ENCODE measurements around the gene DNAJC5. TPM values are rescaled to one million over a fixed set of nuclear protein-coding genes. Genes with fewer than 3 reads are reported as not detected.

Gene DNAJC5
- total and polyA plus RNA-seq, 2 donors (not counting 3 experiments of a cell fraction or from before 2014, with no cell fraction given), result 44.7 to 60.3 TPM

GRCh38 chr20:63908008-63908682 lies 13.2 kb downstream of the DNAJC5 start:
- intact Hi-C loops (cut with micrococcal nuclease), result no loop called here
- ChIA-PET POLR2A (no interaction called here), CTCF (interaction anchor here (0.6 to 4.2 kb wide), 2 partner anchors 33 to 66 kb away, joined by 3 to 24 read pairs; no protein-coding TSS in a partner anchor)
- no peaks in the 10 kb centered on the region for H3K9me1 ChIP-seq (replicated peaks; ENCODE audit: control insufficient read depth, extremely low read depth, insufficient read depth, low read length)
- H4K20me1 ChIP-seq (replicated peaks; ENCODE audit: control insufficient read depth, extremely low read depth, insufficient read depth, low read length), result peaks cover 4% of the 10 kb centered on the region
- H2AFZ ChIP-seq (ENCODE audit: low read depth, low read length), result no peak overlapping the region
- no peak overlapping the region for H3K27ac ChIP-seq (ENCODE audit: insufficient read depth, low read depth, low read length)
- H3K9ac ChIP-seq (replicated peaks; ENCODE audit: extremely low read depth, insufficient read depth, low read length), result no peak overlapping the region
- dilution Hi-C loops (cut with MboI; ENCODE audit: extremely low pct_ligation_motif_present, low sequenced_read_pairs), result no loop called here
- H3K4me1 ChIP-seq (ENCODE audit: control insufficient read depth, extremely low read depth, insufficient read depth, low read length), result no peaks in the 10 kb centered on the region
- no TSS peak for BruUV-seq (replicated peaks)
- no peak for FAIRE-seq
- DNase-seq (ENCODE audit: low read depth, low spot score), result no peak
- peaks cover 98% of the 10 kb centered on the region for H3K79me2 ChIP-seq (ENCODE audit: control insufficient read depth, insufficient read depth, low read length)
- H3K27me3 ChIP-seq (ENCODE audit: control insufficient read depth in 2 of 2, insufficient read depth in 2 of 2, low read length in 2 of 2), result no peaks in the 10 kb centered on the region
- no peaks in the 10 kb centered on the region for H3K9me3 ChIP-seq (replicated peaks; ENCODE audit: control insufficient read depth, insufficient read depth, low read length)
- no peak overlapping the region for H3K4me2 ChIP-seq (ENCODE audit: insufficient read depth, low read length)
- TF ChIP-seq MAX (IDR thresholded peaks at IDR 0.05; ENCODE audit: insufficient read depth, insufficient read length) (no peak), EZH2 (IDR thresholded peaks at IDR 0.05; ENCODE audit: borderline replicate concordance, low read depth, low read length, severe bottlenecking) (no peak), JUN (IDR thresholded peaks at IDR 0.05; ENCODE audit: borderline replicate concordance, insufficient read depth, insufficient read length, low read depth) (no peak), GATA2 (IDR thresholded peaks at IDR 0.05; ENCODE audit: insufficient read depth, insufficient read length, low read depth, low read length) (no peak), CTCF (IDR thresholded peaks at IDR 0.05; ENCODE audit: extremely low read depth in 1 of 2, insufficient read depth in 1 of 2, low read depth in 1 of 2, low read length in 2 of 2) (no peak), FOS (IDR thresholded peaks at IDR 0.05; ENCODE audit: borderline replicate concordance, insufficient read depth, low read length) (no peak), POLR2AphosphoS5 (IDR thresholded peaks at IDR 0.05; ENCODE audit: insufficient read depth, low read depth, low read length) (no peak), MYC (IDR thresholded peaks at IDR 0.05; ENCODE audit: low read depth, low read length) (no peak), POLR2A (IDR thresholded peaks at IDR 0.05; ENCODE audit: low read depth, low read length) (no peak)
- H3K4me3 ChIP-seq (replicated peaks in 1 of 3; ENCODE audit: insufficient read depth in 1 of 3, low read depth in 1 of 3, low read length in 3 of 3), result no peak overlapping the region
- no peaks in the 10 kb centered on the region for H3K36me3 ChIP-seq (ENCODE audit: control insufficient read depth in 2 of 2, extremely low read depth in 1 of 2, insufficient read depth in 2 of 2, low read length in 2 of 2)
